Activated naive CD4-positive, alpha-beta T cell treated with anti-CD3 and anti-CD28 coated beads, Interleukin-2, amount 50 U/mL, for 72 hours (primary cell): ENCODE measurements around the gene HMGXB3. TPM values are rescaled to one million over a fixed set of nuclear protein-coding genes. Genes with fewer than 3 reads are reported as not detected.

Source experiments
- ATAC-seq, 2 donors: fragments of 150-1000 bp; cut with Tn5 transposase; 2 replicates each; pipeline ENCODE4 v1.10.0; 2021; ENCODE audit warnings: mild to moderate bottlenecking in 2 of 2, moderate library complexity in 2 of 2
- DNase-seq, 2 donors: peaks; one replicate each; pipeline ENCODE4 v3.0.0; 2021 to 2022; ENCODE audit warnings: low spot score in 2 of 2
- H3K27ac Mint-ChIP-seq, 2 donors: one replicate each; pipeline ENCODE4 v1.8.0; 2022; ENCODE audit warnings: mild to moderate bottlenecking in 2 of 2, mixed read lengths in 2 of 2
- H3K36me3 Mint-ChIP-seq, 2 donors: one replicate each; pipeline ENCODE4 v1.8.0; 2022; ENCODE audit warnings: mixed read lengths in 2 of 2
- H3K9me3 Mint-ChIP-seq, 2 donors: one replicate each; pipeline ENCODE4 v1.8.0; 2022; ENCODE audit warnings: mixed read lengths in 2 of 2
- total RNA-seq, 2 donors: library from RNA; stranded (reverse); gene quantifications; one replicate each; pipeline ENCODE4 v1.2.3, GENCODE V29; 2022

Gene HMGXB3
- total RNA-seq, 2 donors from 2014 or later: 19.9 to 40.8 TPM

DNA sequence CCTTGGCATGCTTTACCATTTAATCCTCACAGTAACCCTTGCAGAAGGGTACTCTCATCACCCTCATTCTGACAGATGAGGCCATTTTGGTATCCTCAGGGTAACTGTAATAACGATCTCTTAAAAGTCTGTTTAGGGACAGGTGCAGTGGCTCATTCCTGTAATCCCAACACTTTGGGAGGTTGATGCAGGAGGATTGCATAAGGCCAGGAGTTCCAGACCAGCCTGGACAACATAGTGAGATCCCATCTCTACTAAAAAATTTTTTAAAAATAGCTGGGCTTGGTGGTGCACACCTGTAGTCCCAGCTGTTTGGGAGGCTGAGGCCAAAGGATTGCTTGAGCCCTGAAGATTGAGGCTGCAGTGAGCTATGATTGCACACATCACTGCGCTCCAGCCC, 54.0 kb downstream of the HMGXB3 start:
- DNase-seq (no peak), ATAC-seq (no peak)
- Mint-ChIP-seq H3K27ac (no peak overlapping the region), H3K9me3 (no peaks in the 10 kb centered on the region), H3K36me3 (peaks cover 0 to 26% of the 10 kb centered on the region in 2 donors)

DNA sequence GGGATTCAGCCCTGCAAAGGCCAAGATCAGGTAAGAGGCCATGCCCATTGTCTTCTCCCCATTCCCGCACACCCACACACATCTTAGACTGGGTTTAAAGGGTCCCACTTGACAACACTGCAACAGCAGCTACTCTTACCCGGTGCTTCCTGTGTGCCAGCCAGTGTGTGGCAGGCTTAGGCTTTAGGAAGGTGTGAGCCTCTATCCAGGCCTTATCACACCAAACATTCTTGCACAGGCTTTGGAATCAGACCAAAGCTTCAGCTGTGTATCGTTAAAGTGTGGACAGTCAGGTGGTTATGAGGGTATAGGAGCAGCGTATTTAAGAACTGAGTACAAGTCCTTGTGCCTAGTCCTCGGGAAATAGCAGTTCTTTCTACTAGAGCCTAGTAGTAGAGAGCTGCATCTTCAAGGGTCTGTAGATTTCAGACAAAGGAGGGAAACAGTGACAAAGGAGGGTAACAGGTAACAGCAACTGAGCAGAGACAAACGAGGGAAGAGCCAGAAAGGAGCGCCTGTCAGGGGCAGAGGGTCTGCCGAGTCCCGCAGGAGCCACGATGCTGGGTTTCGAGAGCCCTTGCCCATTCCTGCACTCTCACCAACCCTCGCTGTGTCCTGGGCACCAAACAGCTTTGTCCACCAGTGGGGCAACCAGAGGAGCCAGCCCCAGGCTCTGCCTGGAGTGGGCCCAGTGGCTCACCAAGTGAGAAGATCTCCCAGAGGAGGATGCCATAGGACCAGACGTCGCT, 55.0 kb downstream of the HMGXB3 start:
- Mint-ChIP-seq H3K36me3 (peaks cover 0 to 25% of the 10 kb centered on the region in 2 donors), H3K9me3 (no peaks in the 10 kb centered on the region), H3K27ac (peak overlapping the region in 1 of 2 donors; percentile 68)
- ATAC-seq: no peak
- DNase-seq: no peak

DNA sequence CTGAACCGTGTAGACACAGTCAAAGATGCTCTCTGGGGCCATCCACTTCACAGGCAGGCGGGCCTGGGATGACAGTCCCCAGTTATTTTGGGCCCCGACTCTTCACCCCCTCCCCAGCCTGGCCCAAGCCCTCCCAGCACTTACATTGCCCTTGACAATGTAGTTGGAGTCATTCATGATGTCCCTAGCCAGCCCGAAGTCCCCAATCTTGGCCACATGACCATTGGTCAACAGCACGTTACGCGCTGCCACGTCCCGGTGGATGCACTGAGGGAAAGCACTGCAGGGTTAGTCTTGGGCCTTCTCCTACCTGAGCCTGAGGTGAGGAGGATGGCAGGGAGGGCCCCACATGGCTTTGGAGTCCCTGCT, 55.5 kb downstream of the HMGXB3 start:
- peaks cover 0 to 21% of the 10 kb centered on the region in 2 donors for H3K36me3 Mint-ChIP-seq
- H3K9me3 Mint-ChIP-seq: no peaks in the 10 kb centered on the region
- DNase-seq (no peak), ATAC-seq (no peak)
- H3K27ac Mint-ChIP-seq: peak overlapping the region in 1 of 2 donors; percentile 19

- ATAC-seq: no peak
- peaks cover 0 to 17% of the 10 kb centered on the region in 2 donors for H3K36me3 Mint-ChIP-seq
Observed at GRCh38 chr5:150057052-150057451, 56.5 kb downstream of the HMGXB3 start.

DNA sequence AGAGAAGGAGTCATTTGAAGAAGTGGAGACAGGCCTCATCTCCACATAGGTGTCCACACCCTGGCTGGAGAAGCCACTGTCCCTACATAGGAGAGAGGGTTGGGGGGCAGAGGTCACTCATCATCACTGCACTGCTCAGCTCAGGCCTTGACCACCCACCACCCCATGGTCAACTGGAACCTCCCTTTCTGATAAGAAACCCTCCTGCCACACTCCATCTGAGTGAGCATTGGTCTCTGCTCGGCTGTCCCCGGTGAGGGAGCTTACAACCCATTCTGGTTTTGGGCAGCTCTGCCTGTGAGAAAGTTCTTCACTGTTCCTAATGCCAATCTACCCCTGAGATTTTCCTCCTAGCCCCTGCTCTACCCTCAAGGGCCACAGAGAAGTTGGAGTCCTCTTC, 57.0 kb downstream of the HMGXB3 start:
- H3K27ac Mint-ChIP-seq: peak overlapping the region; percentile 44 to 59
- ATAC-seq: no peak
- DNase-seq: no peak
- no peaks in the 10 kb centered on the region for H3K9me3 Mint-ChIP-seq
- peaks cover 0 to 15% of the 10 kb centered on the region in 2 donors for H3K36me3 Mint-ChIP-seq

More at GRCh38 chr5:150057052-150057451, 56.5 kb downstream of the HMGXB3 start:
- H3K27ac Mint-ChIP-seq: peak overlapping the region; percentile 52 to 59
- no peaks in the 10 kb centered on the region for H3K9me3 Mint-ChIP-seq
- DNase-seq: no peak

DNA sequence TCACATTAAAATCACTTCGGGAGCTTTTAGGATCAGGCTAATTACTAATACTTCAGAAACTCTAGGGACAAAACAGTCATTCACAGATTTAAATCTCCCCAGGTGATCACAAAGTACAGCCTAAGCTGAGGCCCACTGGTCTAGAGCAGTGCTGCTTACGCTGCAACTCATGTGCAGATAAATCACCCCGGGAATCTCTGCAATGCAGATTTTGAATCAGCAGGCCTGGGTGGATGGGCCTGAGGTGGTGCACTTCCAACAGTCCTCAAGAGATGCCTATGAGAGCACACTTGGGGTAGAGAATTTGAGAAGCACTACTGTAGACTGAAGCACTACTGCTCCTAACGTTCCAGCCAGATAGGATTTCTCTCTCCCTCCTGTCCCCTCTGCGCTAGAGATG, 57.5 kb downstream of the HMGXB3 start:
- Mint-ChIP-seq H3K27ac (peak overlapping the region; percentile 44 to 59), H3K36me3 (peaks cover 0 to 12% of the 10 kb centered on the region in 2 donors), H3K9me3 (no peaks in the 10 kb centered on the region)
- ATAC-seq: no peak
- DNase-seq: no peak

DNA sequence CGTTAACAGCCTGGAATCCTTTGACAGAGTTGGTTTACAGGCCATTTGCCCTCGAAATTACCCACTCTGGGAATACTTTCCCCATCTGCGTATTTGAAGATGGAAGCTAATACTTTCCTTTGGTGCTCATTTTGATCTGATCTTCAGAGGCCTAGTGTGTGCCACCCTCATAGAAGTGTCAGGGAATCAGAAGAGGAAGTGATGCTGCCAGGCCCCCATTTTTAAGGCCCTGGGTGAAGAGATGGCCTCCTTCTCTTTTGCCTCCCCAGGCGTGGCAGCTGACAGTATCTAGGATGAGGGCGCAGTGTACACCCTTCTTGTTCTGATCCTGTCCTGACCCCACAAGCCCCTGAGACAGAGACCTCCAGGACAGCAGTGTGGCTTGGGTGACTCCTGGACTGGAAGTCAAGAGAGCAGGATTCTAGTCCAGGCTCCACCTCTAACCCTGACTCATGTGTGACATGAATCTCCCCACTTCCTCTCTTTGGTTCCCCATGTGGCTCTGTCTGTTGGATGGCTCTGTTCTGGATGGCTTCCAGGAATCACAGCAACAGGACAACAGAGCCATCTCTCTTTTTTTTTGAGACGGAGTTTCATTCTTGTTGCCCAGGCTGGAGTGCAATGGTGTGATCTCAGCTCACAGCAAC, 58.1 kb downstream of the HMGXB3 start:
- H3K36me3 Mint-ChIP-seq: peaks cover 0 to 6% of the 10 kb centered on the region in 2 donors
- DNase-seq (no peak), ATAC-seq (peak; percentile 46 to 57)
- H3K27ac Mint-ChIP-seq: peak overlapping the region in 1 of 2 donors; percentile 89
- H3K9me3 Mint-ChIP-seq: no peaks in the 10 kb centered on the region

DNA sequence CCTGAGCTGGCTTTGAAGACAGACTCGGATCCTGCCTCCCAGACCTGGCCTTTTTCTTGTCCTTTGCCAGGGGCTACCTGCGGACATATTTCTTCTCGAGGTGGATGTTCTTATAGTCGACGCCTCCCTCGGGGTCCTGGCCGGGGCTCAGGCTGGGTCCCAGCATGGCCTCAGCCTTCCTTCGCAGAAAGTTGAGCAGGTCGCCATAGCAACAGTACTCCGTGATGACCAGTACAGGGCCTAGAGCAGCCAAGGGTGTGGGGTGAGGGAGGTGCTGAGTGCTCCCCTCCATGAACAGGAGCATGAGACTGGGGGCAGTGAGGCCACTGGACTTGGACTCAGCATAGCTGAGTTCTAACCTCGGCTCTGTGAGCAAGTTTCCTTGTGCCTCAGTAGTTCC, 59.1 kb downstream of the HMGXB3 start:
- no peak for ATAC-seq
- H3K36me3 Mint-ChIP-seq: no peaks in the 10 kb centered on the region
- H3K9me3 Mint-ChIP-seq: no peaks in the 10 kb centered on the region
- DNase-seq: no peak
- no peak overlapping the region for H3K27ac Mint-ChIP-seq

- DNase-seq: no peak
- H3K36me3 Mint-ChIP-seq: no peaks in the 10 kb centered on the region
- no peak for ATAC-seq
- H3K27ac Mint-ChIP-seq: no peak overlapping the region
- H3K9me3 Mint-ChIP-seq: no peaks in the 10 kb centered on the region
Observed at GRCh38 chr5:150060471-150060870, 59.9 kb downstream of the HMGXB3 start.

- Mint-ChIP-seq H3K27ac (no peak overlapping the region), H3K9me3 (no peaks in the 10 kb centered on the region), H3K36me3 (no peaks in the 10 kb centered on the region)
- ATAC-seq: no peak
- DNase-seq: no peak
Observed at GRCh38 chr5:150061538-150061995, 61.0 kb downstream of the HMGXB3 start.

GRCh38 chr5:150062216-150062922, 61.8 kb downstream of the HMGXB3 start:
- no peaks in the 10 kb centered on the region for H3K36me3 Mint-ChIP-seq
- no peak for ATAC-seq

GRCh38 chr5:150063638-150064037, 63.1 kb downstream of the HMGXB3 start:
- ATAC-seq: no peak
- DNase-seq: no peak

More at GRCh38 chr5:150062216-150062922, 61.8 kb downstream of the HMGXB3 start:
- DNase-seq: no peak
- H3K27ac Mint-ChIP-seq: no peak overlapping the region
- no peaks in the 10 kb centered on the region for H3K9me3 Mint-ChIP-seq

GRCh38 chr5:150064681-150065220, 64.2 kb downstream of the HMGXB3 start:
- H3K36me3 Mint-ChIP-seq: no peaks in the 10 kb centered on the region
- no peak for ATAC-seq
- no peaks in the 10 kb centered on the region for H3K9me3 Mint-ChIP-seq
- H3K27ac Mint-ChIP-seq: no peak overlapping the region
- DNase-seq: no peak

More at GRCh38 chr5:150063638-150064037, 63.1 kb downstream of the HMGXB3 start:
- H3K9me3 Mint-ChIP-seq: no peaks in the 10 kb centered on the region
- no peaks in the 10 kb centered on the region for H3K36me3 Mint-ChIP-seq
- H3K27ac Mint-ChIP-seq: no peak overlapping the region

DNA sequence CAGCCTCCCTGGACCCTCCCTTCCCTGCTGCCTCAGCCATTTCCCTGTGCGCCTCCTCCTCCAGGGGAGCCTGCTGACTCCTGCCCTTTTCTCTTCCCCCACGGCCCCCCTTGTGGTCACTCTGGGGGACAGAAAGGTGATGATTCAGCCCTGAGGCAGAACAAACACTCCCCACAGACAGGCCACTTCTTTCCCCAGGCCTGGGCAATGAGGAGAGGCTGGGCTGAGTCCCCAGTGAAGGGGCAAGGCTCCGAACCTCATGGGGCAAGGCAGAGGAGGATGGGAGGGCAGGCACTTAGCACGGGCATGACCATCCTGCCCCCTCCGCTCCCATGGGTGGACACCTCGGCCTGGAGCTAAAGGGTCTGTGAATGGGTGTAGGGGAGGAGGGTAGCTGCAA, 64.8 kb downstream of the HMGXB3 start:
- no peak for DNase-seq
- Mint-ChIP-seq H3K27ac (no peak overlapping the region), H3K9me3 (no peaks in the 10 kb centered on the region), H3K36me3 (no peaks in the 10 kb centered on the region)
- no peak for ATAC-seq

GRCh38 chr5:150065886-150066285, 65.3 kb downstream of the HMGXB3 start:
- Mint-ChIP-seq H3K27ac (no peak overlapping the region), H3K9me3 (no peaks in the 10 kb centered on the region), H3K36me3 (no peaks in the 10 kb centered on the region)
- no peak for DNase-seq
- no peak for ATAC-seq

DNA sequence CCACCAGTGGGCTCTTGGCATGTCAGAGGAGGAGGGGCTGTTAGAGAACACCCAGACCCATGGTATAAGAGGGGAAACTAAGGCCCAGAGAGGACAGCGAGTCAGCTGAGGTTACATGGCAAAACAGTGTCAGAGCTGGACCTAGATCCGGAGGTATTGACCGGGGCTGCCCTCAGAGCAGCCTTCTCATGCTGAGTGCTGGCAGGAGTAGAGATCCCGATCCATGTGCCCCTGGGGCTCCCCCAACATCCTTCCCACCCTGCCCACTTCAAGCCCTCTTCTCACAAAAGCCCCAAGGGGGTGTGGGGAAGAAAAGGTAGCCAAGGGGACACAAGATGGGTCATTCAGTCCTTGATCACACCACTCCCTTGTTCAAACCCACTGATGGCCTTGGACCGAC, 65.9 kb downstream of the HMGXB3 start:
- ATAC-seq (no peak), DNase-seq (no peak)
- no peaks in the 10 kb centered on the region for H3K36me3 Mint-ChIP-seq
- no peaks in the 10 kb centered on the region for H3K9me3 Mint-ChIP-seq
- H3K27ac Mint-ChIP-seq: peak overlapping the region; percentile 44 to 96

DNA sequence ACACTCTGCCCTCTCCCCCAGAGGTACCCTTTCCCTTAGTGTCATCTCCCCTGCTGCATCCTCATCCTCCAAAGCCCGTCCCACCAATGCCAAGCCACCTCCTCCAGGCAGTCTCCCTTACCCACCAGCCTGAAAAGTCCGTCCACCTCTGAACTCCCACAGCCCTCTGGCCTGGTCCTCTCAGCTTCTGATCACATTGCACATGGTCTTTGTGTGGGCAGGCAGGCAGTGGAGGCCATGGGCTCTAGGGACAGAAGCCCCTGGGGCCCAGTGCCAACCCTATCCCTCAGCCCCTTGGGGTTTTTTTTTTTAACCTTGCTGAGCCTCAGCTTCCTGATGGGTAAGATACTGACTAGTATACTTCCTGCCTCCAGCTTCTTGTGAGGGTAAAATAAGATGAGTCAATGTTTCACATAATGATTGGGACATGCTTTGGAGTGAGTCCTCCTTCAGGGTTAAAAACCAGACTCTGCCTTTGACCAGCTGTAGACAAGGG, 66.4 kb downstream of the HMGXB3 start:
- H3K9me3 Mint-ChIP-seq: no peaks in the 10 kb centered on the region
- H3K36me3 Mint-ChIP-seq: no peaks in the 10 kb centered on the region
- DNase-seq (no peak), ATAC-seq (peak; percentile 91 to 95)
- peak overlapping the region; percentile 44 to 96 for H3K27ac Mint-ChIP-seq
